Activated CD4-positive, alpha-beta T cell treated with anti-CD3 and anti-CD28 coated beads, Interleukin-2, Interleukin-6, amounts not matched to agents 100 ng/mL and 50 ng/mL, durations not matched to agents 16 hours and 8 hours (primary cell): ENCODE results near the gene GABRD.
"Not testable (repeated sequence)": the region's sequence is repeated elsewhere in the genome, so short reads cannot be mapped to it uniquely, and the experiment has no call there.

ENCODE experiments used
- DNase-seq: peaks from one replicate; pipeline ENCODE4 v3.0.0-alpha.2; 2020

GABRD gene, protein sequence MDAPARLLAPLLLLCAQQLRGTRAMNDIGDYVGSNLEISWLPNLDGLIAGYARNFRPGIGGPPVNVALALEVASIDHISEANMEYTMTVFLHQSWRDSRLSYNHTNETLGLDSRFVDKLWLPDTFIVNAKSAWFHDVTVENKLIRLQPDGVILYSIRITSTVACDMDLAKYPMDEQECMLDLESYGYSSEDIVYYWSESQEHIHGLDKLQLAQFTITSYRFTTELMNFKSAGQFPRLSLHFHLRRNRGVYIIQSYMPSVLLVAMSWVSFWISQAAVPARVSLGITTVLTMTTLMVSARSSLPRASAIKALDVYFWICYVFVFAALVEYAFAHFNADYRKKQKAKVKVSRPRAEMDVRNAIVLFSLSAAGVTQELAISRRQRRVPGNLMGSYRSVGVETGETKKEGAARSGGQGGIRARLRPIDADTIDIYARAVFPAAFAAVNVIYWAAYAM

DNA sequence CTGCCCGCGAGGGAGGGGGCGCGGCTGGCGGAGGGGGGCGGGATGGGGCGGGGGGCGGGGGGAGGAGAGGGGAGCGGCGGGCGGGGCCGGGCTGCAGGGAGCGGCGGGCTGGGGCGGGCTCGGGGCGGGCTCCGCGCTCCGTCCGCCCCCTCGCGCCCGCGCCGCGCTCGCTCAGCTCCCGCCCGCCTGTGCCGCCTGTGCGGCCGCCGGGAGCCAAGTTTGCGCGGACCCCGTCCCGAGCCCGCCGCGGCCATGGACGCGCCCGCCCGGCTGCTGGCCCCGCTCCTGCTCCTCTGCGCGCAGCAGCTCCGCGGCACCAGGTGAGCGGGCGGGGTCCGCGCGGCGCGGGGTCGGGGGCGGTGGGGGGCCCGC is at the start of gene GABRD:
TSS of gene GABRD (plus strand) at position 174 of the 372 bp plus-strand sequence. CDS start at position 253, 79 bp downstream.
- no peak for DNase-seq

DNA sequence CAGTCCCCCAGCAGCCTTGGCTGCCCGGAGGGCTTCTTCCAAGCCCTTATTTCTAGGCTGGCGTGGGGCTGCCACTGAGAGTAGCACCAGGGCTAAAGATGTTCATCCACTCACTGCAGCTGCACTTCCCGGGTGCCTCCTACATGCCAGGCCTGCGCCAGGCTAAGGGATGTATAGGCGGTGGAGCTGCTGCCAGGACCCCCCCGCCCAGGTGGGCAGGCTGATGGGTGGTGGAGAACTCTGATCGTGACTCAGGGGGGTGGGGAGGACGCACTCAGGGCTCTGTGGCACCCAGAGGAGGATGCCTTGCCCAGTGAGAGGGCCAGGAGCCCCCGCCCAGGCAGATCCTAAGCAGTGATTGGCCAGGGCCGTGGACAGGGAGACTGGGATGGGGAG is 49.6 kb upstream of the GABRD start:
- DNase-seq: no peak

DNA sequence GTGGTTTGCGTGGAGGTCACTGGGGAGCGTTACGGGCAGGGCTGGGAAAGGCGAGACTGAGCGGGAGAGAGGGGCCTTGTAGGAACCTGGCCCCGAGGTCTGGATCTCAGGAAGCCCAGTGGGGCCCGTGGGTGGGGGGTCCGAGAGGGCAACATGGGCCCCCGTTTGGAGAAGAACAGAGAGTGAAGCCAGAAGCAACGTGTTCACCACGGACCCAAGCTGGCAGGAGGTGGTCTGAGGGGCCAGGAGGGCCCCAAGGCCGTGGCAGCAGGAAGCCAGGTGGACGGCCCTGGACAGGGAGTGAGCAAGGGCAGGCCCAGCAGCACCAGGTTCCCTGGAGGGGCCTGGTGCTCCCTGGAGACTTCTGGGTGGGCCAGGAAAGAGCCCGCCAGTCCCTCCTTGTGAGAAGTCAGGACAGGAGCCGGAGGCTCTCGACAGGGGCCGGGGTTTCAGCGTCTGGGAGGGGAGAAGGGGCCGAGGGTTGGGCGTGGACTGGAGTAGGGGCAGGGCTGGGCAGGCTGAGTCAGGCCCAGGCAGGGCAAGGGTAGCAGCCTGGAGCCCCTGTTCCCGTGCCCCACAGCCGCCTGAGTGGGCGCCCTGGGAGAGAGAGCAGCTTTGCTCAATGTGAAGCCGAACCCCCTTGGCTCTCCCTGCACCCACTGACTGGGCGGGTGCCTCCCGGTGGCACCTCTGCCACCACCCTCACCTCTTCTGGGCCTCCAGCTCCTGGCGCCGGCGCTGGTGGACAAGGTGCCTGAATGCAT is 49.0 kb upstream of the GABRD start:
- DNase-seq: no peak

DNA sequence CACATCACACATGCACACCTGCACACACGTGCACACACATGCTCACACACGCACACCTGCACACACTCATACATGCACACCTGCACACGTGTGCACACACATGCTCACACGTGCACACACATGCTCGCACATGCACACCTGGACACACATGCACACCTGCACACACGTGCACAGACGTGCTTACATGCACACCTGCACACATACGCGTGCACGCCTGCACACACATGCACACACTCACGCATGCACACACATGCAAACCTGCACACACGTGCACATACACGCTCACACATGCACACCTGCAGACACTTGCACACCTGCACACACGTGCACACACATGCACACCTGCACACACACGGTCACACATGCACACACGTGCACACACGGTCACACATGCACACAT is 48.1 kb upstream of the GABRD start:
- DNase-seq: no peak

DNA sequence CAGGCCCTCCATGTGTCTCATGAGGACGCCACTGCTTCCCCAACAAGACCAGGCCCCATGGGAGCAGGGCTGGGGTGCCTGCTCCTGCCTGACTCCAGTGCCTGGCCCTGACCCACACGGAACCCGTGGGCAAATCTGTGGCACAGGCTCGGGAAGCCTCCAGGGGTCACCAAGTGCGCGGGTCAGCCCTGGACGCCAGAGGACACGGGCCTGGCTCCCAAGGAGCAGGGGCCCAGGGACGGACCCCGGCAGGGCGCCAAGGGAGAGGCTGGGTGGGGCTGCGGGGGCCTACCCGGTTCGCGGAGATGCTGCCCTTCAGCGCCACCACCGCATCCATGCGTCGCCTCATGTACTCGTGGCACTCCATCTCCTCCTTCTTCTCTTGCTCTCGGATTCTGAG is 47.5 kb upstream of the GABRD start:
- no peak for DNase-seq

DNA sequence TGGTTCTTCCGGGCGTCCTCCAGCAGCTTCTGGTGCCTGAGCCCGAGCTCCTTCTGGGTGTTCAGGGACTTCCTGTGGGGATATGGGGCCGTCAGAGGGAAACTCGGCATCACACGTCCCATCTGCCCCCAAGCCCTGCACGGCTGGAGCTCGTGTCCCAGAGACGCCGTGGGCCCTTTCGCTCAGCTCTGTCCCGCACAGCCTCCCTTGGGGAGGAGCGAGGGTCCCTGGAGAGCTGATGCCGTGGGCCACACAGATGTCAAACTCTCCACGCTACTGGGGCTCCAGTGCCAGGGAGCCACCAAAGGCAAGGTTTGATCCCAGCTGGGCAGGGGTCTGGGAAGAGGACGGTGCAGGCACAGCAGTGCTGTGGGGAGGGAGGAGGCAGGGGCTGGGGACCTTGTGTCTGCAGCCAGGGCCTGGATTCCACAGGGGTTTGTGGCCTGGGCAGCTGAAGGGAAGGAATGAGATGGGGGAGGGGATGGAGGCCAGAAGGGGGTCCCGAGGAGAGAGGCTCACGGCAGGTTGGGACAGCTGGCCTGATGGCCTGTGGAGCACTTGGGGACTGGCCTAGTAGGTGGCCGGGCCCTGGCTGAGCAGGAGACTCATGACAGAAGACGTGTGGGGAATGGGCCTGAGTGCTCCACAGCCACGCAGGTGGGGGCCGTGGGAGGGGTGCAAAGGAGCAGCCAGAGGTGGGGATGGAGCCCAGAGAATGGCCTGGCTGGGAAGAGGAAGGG is 46.0 kb upstream of the GABRD start:
- no peak for DNase-seq

DNA sequence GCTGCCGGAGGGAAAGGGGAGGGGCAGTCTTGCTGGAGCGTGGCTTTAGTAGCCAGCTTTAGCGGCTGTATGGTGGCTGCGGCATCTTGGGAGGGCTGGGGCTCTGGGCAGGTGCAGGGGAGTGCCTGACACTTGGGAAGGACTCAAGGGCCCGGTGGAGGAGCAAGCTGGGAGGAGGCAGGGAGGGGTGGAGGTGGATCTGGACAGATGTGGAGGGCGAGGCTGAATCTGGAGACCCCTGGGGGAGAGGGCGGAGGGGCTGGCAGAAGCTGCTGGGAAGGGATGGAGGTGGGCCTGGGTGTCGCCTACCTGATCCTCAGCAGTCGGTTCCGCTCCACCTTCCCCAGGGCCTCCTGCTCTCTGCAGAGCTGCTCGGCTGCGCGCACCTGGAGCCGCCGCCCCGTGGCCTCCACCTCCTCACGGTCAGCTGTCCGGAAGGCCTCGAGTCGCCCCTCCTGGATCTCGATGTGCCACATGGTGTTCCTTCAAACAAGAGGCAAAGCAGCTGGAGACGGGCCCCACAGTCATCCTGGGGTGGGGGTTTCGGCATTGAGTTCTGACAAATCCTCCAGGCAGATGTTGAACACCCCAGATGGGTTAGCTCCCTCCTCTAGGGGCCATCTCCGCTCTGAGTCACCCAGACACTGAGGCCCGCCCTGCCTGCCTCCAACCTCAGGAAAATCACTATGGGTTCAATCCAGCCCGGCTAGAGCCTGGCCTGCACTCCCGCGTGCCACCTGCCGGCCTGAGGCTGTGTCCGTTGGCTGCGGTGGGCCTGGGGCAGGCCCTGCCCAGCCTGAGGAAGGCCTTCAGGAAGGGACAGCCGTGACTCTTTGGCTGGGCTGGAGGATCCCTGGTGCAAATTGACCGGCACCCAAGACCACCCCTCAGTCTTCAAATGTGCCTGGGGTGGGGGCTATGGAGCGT is 45.2 kb upstream of the GABRD start:
- DNase-seq: no peak

DNA sequence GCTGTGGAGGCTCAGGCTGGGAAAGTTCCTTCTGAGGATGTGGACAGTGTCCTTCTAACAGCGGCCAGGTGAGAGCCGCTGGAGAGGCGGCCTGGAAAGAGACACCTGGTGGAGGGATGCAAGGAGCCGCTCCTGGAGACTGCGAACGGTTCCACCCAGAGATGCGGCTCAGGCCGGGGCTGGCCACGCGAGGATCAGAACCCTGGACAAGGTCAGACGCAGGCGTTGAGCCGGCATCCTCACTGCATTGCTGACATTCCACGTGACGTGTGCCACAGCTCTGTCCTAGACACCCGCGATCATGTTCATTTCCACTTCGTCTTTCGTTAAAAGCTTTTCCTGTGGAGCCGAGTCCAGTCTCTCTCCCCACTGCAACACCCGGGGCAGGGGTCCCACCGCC is 44.3 kb upstream of the GABRD start:
- no peak for DNase-seq

DNA sequence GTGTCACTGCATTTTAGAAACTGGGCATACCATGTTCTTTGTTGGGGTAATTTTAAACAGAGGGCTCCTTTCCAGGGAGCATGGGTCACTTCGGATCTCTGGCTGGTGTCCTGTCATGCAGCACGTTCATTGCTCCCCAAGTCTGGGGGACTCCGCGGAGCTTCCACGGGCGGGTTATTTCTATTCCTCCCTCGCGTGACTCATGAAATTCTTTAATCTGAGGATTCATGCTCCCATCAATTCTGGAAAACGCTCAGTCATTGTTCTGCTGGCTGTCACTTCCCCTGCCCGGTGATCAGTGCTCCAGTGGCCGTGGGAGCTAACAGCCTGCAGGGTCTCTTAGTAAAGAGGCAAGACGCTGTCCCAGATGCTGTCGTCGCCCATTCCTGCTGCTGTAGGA is 43.6 kb upstream of the GABRD start:
- no peak for DNase-seq

DNA sequence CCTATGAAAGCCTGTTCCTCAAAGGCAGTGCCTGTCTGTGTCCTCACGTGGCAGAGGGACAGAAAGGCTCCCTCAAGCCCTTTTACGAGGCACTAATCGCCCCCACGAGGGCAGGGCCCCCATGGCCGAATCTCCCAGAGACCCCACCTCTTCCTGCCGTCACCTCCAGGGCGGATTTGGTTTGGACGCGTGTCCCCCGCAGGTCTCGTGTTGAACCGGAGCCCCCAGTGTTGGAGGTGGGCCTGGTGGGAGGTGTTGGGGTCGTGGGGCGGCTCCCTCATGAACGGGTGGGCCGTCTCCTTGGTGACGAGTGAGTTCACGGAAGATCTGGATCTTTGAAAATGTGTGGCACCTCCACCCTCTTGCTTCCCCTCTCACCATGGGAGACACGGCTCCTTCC is 43.1 kb upstream of the GABRD start:
- DNase-seq: no peak

DNA sequence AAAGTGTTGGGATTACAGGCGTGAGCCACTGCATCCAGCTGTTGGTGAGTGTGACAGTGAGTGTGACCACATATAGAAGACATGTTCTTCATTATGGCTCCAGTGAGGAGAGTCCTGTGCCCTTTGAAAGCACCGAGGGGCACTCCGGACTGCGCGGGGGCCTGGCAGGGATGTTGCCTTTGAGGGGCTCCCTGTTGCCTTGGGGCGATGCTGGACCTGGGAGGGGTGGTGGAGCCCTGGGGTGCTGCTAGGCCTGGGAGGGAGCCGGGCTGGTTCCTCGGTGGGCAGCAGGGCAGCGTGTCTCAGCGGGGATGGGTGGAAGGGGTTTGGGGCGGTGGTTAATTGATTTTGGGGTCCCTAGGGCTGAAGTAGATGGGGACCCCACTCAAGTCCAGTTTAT is 41.0 kb upstream of the GABRD start:
- DNase-seq: no peak

DNA sequence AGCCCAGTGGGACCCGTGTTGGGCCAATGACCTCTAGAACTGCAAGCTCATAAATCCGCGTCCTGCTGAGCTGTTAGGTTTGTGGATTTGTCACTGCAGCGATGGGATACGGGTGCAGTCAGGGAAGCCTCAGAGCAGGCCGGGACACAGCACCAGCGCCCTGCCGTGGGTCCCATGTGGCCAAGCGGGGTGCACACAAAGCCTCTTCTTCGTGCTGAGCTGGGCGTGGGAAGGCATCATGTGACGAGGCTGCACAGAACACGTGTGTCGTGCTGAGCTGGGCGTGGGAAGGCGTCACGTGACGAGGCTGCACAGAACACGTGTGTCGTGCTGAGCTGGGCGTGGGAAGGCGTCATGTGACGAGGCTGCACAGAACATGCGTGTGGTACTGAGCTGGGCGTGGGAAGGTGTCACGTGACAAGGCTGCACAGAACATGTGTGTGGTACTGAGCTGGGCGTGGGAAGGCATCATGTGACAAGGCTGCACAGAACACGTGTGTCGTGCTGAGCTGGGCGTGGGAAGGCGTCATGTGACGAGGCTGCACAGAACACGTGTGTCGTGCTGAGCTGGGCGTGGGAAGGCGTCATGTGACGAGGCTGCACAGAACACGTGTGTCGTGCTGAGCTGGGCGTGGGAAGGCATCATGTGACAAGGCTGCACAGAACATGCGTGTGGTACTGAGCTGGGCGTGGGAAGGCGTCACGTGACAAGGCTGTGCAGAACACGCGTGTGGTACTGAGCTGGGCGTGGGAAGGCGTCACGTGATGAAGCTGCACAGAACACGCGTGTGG is 40.3 kb upstream of the GABRD start:
- not testable (repeated sequence) for DNase-seq

DNA sequence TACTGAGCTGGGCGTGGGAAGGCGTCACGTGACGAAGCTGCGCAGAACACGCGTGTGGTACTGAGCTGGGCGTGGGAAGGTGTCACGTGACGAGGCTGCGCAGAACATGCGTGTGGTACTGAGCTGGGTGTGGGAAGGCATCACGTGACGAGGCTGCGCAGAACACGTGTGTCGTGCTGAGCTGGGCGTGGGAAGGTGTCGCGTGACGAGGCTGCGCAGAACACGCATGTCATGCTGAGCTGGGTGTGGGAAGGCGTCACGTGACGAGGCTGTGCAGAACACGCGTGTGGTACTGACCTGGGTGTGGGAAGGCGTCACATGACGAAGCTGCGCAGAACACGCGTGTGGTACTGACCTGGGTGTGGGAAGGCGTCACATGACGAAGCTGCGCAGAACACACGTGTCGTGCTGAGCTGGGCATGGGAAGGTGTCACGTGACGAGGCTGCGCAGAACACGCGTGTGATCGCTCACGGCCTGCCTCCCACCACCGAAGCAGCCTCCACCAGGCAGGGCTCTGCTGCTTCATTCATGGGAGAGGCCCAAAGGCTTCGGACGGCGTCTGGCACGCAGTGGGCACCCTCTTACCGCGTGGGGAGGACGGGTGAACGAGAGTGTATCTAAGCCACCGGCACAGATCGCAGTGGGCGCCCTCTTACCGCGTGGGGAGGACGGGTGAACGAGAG is 39.5 kb upstream of the GABRD start:
- DNase-seq: no peak

DNA sequence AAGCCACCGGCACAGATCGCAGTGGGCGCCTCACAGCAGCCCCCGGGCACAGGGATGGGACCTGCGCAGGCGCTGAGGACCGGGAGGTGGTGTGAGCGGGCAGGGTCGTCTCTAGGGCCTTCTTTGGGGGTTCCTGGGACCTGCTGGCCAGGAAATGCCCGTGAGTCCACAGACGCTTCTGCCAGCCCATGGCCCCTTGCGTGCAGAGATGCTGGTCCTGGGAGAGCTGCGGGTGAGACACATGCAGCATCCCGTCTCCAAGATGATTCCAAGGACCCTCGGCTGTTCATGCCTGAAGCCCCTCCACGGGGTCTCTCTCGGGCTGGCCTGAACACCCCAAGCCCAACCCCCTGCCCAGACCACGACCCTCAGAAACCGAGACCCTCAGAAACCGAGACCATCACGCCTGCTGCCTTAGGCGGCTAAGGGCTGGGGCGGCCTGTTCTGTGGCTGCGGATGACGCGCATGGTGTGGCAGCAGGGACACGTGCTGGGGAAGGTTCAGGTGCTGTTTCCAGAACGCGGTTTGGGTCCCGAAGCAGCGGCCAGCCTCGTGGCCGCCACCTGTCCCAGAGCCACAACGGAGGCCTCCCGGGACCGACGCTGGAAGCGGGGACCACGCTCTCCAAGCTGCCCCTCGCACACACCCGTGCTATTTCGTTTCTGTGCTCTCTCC is 38.5 kb upstream of the GABRD start:
- DNase-seq: no peak

DNA sequence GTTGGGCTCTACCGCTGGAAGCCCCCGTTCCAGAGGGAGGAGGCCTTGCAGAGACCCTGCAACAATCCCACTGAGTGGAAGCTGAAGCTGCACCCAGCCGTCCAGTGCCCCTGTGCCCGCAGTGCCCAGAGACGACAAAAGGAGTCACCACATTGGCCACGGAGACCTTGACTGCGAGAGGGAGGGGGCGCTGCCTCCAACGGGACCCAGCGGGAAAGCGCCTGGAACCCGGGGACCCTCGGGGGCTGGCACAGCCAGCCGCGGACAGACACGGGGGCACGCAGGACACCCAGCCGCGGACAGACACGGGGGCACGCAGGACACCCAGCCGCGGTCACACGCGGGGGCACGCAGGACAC is 38.0 kb upstream of the GABRD start:
- DNase-seq: no peak

DNA sequence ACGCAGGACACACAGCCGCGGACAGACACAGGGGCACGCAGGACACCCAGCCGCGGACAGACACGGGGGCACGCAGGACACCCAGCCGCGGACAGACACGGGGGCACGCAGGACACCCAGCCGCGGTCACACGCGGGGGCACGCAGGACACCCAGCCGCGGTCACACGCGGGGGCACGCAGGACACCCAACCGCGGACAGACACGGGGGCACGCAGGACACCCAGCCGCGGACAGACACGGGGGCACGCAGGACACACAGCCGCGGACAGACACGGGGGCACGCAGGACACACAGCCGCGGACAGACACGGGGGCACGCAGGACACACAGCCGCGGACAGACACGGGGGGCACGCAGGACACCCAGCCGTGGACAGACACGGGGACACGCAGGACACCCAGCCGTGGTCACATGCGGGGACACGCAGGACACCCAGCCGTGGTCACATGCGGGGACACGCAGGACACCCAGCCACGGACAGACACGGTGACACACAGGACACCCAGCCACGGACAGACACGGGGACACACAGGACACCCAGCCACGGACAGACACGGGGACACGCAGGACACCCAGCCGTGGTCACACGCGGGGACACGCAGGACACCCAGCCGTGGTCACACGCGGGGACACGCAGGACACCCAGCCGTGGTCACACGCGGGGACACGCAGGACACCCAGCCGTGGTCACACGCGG is 37.4 kb upstream of the GABRD start:
- DNase-seq: not testable (repeated sequence)

DNA sequence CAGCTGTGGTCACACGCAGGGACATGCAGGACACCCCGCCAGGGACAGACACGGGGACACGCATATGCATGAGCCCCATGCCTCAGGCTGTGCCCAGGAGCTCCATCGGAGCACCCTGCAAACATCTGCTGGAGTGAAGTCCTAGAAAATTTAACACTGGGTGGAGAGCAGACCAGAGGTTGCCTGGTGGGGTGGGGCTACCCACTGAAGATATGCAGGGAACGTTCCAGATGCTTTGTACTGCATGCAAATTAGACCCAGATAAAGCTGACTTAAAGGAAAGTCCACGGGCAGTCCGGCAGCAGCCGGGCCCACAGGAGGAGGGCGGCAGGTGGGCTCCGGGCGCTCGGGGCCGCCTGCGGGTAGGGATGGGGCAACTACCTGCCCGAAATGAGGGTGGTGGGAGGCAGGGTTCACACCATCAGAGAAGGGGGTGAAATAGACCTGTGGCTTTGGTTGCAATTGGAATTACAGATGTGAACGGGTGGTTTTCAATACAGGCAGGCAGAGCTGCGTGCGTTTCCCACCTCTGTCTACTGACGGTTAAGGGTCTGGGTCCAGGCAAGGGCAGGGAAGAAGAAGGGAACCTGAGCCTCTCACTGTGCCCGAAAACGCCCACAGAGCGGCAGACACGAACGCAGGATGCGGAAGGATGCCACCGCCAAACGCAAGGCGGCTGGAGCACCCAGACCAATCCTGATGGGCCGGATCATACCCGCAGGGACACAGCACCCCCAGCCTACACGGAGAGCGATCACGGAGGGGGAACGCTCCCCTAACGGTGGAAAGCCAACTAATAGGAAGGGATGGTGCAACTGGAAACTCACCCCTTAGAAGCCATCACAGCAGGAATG is 36.5 kb upstream of the GABRD start:
- DNase-seq: no peak

DNA sequence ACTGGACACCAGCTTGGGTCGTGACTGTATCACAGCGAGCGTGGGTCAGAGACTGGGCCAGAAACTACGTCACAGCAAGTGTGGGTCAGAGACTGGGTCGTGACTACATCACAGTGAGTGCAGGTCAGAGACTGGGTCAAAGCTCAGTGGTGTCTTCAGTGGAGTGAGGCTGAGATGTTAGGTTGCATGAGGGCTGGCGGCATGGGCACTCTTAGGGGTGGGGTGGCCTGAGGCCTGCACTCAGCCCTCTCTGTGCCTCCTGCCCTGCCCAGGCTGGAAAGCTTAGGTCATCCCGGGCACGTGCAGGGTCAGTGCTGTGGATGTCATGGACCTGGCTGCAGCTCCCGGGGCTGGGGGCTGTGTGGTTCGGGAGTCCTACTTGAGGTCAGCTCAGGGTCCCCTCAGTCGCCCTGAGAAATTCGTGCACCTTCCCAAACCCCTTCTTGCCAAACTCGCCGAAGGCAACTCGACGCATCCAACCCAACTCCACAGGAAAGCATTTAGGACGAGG is 34.5 kb upstream of the GABRD start:
- DNase-seq: no peak
